Epithelial cell of prostate (primary cell): ENCODE data around the gene EAF1.
"Not testable (repeated sequence)": the region's sequence is repeated elsewhere in the genome, so short reads cannot be mapped to it uniquely, and the experiment has no call there.

Source experiments
- DNase-seq: peaks from one replicate; pipeline ENCODE4 v3.0.0-alpha.2; 2011; ENCODE audit warnings: low read depth, low spot score
- H3K27ac ChIP-seq: fragments of 450-650 bp; 2 replicates; pipeline ENCODE4 v1.5.1; 2017; ENCODE audit warnings: mild to moderate bottlenecking

Gene EAF1

DNA sequence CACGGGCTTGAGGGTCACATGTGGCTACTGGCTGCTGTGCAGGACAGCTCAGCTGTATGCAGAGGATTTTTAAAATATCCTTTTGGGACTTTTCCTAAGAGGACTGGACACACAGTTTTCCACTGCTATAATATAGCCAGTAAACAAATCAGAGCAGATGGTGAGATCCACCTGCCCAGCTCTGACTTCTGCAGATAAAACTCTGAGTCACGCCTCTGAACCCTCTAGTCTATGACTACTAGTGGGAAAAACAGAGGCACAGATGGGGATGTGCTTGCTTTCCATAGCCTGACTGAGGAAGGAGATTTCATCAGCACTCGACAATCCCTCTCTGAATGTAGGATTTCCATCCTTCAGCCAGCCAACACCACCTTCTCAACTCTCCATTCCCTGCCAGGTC lies 49.0 kb downstream of the EAF1 start:
- H3K27ac ChIP-seq = no peak overlapping the region
- no peak for DNase-seq

DNA sequence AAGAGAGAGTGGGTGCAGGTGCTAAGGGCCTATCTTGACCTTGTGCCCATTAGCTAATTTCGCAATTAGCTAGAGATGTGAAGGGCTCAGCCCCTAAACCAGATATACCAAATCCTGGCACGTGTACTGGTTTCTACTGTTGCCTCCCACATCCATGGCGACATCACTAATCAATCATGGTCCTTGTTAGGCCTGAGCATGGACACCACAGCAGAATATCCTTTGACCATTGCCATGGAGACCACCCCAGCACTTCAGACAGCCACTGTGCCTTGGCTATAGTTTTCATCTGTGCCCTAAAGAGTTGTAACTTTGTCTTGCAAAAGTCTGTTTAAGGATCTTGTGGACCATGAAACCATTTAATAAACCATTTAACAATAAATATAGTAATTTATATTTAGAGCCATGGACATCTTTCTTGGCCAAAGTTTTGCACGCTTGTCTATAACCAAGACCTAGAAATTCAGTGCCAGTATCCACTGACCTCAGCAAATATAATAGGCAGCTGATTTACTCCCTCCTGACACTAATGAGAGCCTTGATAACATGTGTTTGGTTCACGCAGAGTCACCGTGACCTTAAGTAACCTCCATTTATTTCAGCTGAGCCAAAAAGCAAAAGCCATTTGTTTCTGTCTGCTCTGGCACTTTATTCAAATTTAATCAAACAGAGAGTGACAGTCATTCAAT lies 50.7 kb downstream of the EAF1 start:
- H3K27ac ChIP-seq = no peak overlapping the region
- no peak for DNase-seq

DNA sequence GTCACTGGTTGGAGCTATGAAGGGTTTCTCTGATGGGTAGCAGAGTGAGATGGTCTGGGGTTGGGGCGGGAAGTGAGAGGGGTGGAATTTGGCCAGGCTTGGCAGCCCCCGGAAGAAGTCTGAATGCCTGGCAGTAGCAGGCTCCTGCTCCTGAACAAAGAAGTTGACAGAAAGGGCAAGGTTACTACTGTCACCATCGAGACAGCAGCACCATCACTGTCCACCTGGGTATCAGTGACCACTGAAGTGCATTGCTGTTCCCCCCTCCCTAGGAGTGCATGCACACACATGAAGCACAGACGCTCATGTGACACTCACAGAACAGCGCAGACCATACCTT lies 51.2 kb downstream of the EAF1 start:
- DNase-seq = no peak
- H3K27ac ChIP-seq = no peak overlapping the region

DNA sequence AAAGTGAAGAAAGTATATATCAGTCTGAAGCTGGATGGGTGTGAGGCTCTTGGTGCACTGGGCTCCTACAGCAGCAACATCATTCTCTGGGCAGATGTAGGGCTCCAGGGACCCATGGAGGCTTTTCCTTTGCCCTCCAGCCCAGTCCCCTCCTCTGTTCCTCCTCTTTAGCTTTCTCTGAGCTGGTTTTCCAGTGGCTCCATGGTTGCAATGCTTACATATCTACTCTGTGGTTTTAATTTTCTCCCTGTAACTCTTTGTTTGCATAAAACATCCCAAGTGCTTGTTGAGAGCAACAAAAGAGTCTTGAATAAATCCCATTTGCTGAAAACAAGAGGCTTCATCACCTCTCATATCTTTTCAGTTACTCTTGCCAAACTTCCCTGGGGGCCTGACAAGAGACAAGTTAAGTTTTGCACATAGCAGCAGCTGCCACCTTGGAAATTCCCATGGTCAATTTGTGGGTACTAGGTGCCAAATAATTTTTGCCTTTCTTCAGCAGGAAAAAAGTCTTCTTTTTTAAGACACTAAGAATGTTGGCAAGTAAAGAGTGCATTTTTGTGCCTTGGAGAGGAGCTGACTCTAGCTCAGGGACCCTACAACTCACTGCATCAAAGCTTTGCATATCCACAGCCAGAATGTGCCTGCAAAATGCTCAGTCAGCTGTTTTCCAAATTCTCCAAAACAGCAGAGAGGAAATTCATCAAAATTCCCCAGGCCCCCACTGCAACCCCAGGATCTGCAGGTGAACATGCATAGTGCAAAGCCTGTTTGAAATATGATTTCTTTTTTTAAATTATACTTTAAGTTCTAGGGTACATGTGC lies 52.2 kb downstream of the EAF1 start:
- no peak for DNase-seq
- no peak overlapping the region for H3K27ac ChIP-seq

DNA sequence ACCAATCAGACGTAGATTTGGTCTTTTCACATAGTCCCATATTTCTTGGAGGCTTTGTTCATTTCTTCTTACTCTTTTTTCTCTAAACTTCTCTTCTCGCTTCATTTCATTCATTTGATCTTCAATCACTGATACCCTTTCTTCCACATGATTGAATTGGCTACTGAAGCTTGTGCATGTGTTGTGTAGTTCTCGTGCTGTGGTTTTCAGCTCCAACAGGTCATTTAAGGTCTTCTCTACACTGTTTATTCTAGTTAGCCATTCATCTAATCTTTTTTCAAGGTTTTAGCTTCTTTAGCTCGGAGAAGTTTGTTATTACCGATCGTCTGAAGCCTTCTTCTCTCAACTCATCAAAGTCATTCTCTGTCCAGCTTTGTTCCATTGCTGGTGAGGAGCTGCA lies 57.2 kb downstream of the EAF1 start:
- DNase-seq, H3K27ac ChIP-seq: not testable (repeated sequence)

DNA sequence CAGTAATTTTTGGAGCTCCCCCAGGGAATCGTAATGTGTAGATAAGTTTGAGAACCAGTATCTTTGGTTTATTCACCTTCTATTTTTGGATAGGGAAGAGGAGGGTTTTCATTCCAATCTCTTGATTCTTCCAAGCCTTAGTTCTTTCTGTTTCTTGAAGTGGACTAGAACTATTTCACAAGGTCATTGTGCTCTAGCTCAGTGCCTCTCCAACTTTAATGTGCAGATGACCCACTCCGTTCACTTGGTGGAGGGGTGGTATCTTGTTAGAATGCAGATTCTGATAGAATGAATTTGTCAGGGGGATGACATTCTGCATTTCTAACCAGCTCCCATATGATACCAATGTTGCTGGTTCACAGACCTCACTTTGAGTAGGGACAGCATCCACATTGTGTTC lies 58.6 kb downstream of the EAF1 start:
- no peak for DNase-seq
- no peak overlapping the region for H3K27ac ChIP-seq

DNA sequence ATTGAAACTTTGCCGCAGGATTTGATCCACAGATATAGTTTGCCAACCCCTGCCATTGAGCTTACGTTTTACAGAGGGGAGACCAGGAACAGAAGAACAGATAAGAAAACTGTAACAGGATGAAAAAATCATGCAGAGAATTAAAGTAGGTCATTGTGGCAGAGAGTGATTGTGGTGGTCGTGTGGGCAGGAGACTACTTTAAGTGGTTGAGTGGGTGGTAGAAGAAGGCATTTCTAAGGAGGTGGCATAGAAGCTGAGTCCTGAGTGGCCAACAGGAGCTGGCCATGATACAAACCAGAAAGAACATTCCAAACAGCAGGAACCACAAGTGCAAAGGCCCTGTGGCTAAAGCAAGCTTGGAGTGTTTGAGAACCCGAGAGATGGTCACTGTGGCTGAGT lies 59.6 kb downstream of the EAF1 start:
- H3K27ac ChIP-seq = no peak overlapping the region
- no peak for DNase-seq

DNA sequence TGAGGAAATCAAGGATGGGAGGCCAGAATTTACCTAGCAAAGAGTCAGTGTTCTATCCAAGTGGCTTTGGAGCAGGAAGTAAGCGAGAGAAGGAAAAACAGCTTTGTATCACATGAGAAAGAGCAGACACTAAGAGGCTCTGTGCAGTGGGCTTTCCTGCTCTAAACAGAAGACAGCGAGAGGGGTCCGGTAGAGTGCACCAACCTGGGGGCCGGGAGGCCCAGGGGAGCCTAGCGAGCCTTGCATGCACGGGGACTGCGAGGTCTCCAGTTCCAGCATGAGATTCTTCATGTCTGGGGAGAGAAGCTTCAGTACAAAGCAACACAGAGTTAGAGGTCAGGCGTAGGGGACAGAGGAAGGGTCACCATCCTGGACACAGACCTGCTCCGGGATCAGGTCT lies 60.6 kb downstream of the EAF1 start:
- no peak overlapping the region for H3K27ac ChIP-seq
- no peak for DNase-seq

DNA sequence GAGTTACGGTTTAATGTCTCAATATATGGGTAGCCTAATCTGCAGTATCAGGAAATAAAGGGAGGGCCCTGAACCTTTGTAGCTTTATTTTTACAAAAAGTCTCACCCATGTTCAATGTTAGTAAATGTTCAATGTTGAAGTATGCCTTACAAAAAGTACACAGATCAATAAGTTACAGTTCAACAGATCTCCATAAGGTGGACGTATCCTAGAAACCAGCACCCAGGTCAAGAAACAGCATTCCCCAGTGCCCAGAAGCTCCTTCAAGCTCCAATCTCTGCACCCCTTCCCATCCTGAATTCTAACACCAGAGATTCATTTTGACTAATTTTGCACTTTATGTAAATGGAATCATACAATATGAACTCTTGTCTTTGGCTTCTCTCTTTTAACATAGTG lies 62.8 kb downstream of the EAF1 start:
- no peak for DNase-seq
- H3K27ac ChIP-seq = no peak overlapping the region

DNA sequence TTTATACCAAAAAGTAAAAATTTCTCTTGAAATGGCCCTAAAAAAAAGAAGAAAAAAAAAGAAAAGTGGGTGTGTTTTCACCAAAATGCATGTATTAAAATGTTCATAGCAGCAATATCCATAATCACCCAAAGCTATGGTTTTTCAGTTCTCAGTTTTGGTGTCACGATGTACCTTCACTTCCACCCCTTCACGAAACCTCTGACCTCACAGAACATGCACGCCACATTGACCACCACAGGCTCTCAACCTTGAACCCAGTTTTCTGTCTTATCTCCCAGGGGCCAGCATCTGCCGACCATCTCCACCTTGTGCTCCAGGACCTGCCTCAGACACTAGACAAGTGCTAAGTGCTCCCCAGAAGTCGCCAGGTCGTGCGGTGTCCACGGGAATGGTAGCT lies 63.7 kb downstream of the EAF1 start:
- H3K27ac ChIP-seq = no peak overlapping the region
- DNase-seq = no peak
